Breast epithelium (tissue), 4 donors: Measurements from ENCODE around the gene HERC5. TPM values are rescaled to one million over a fixed set of nuclear protein-coding genes. Genes with fewer than 3 reads are reported as not detected.

Experiments
- DNase-seq, 2 donors: peaks; one replicate each; pipeline ENCODE4 v3.0.0-alpha.2; 2019; ENCODE audit warnings: low spot score in 2 of 2
- H3K27ac ChIP-seq, 2 donors: fragments of 200-600 bp; sonication (generic) in 1 of 2; one replicate each; pipeline ENCODE4 v1.5.1; 2016 to 2019; ENCODE audit warnings: mild to moderate bottlenecking in 1 of 2
- H3K27me3 ChIP-seq, 2 donors: fragments of 200-600 bp; sonication (generic) in 1 of 2; one replicate each; pipeline versions ENCODE4 v1.5.1 to v1.6.0; 2017 to 2019; ENCODE audit warnings: control low read depth in 1 of 2, mild to moderate bottlenecking in 1 of 2
- H3K36me3 ChIP-seq: fragments of 200-600 bp; one replicate; pipeline ENCODE4 v1.5.1; 2019
- H3K4me1 ChIP-seq, 2 donors: fragments of 200-600 bp; sonication (generic); one replicate each; pipeline ENCODE4 v1.5.1; 2016 to 2019; ENCODE audit warnings: control low read depth in 1 of 2
- H3K4me3 ChIP-seq, 3 donors: fragments of 200-600 bp; sonication (generic); 1 replicate in 2 of 3; 2 replicates in 1 of 3; pipeline ENCODE4 v1.5.1; 2016 to 2019; ENCODE audit warnings: mild to moderate bottlenecking in 3 of 3, moderate library complexity in 2 of 3
- H3K9me3 ChIP-seq, 2 donors: fragments of 200-600 bp; sonication (generic) in 1 of 2; one replicate each; pipeline ENCODE4 v1.5.1; 2016 to 2019; ENCODE audit warnings: control low read depth in 1 of 2
- POLR2A ChIP-seq: fragments of 450-650 bp; IDR thresholded peaks from one replicate; pipeline ENCODE4 v1.6.1; 2016; ENCODE audit warnings: antibody characterized with exemption, mild to moderate bottlenecking, moderate library complexity
- POLR2AphosphoS5 ChIP-seq, 3 donors: sonication (generic); formaldehyde crosslinking; IDR thresholded peaks; one replicate each; pipeline ENCODE4 v1.6.1; 2017; ENCODE audit warnings: antibody characterized with exemption in 3 of 3
- intact Hi-C: fragments of 100-400 bp; cut with DNase I; formaldehyde crosslinking; loops from one replicate; pipeline ENCODE4 v1.15.1; 2023; ENCODE audit warnings: low total_unique reads
- total RNA-seq, 3 donors: library from RNA; depleted of rRNA; stranded (reverse); fragments of >200 nt; gene quantifications; one replicate each; pipeline ENCODE4 v1.1.0, GENCODE V29; 2016
- TF ChIP-seq, protein P1 (sequence below), 3 donors: fragments of 450-650 bp; IDR thresholded peaks; one replicate each; pipeline ENCODE4 v1.5.1; 2016 to 2017; ENCODE audit warnings: antibody characterized with exemption in 3 of 3, mild to moderate bottlenecking in 3 of 3, moderate library complexity in 3 of 3

The HERC5 gene
- total RNA-seq, 3 donors from 2014 or later = 5.0 to 5.9 (median 5.9) TPM

DNA sequence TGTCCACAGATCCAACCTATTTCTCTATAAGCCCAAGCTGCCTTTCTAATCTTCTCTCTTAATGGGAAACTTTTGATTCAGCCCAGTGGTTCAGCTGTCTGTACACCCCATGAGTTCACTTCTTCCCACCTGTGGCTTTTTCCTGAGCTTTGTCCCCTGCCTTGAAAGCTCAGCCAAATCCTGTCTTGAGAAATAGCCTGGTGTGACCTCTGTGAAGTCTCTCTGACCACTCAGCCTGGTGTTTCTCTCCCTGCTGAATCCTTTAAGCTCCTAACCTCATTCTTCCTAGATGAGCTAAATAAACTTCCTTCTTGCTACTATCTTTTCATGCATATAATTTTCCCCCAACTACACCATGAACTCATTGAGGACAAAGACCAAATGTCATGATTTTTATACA is 15.2 kb upstream of the HERC5 start:
- Histone ChIP-seq H3K4me3 (no peak overlapping the region), H3K27ac (no peak overlapping the region)

DNA sequence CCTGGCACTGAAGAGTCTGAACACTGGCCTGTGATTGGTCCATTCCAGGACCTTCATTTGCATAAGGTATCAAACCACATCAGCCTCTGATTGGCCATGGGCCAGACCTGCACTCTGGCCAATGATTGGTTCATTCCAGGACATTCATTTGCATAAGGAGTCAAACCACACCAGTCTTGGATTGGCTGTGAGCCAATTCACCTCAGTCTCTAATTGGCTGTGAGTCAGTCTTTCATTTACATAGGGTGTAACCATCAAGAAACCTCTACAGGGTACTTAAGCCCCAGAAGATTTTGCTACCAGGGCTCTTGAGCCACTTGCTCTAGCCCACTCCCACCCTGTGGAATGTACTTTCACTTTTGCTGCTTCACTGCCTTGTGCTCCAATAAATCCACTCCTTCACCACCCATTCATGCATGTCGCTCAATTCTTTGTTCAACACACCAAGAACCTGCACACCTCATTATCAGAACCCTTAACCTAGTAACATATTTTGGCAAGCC is 14.2 kb upstream of the HERC5 start:
- no peaks in the 10 kb centered on the region for H3K36me3 ChIP-seq
- no peak overlapping the region for H3K4me3 ChIP-seq
- H3K27ac ChIP-seq = no peak overlapping the region
- intact Hi-C loops = no loop called here
- H3K9me3 ChIP-seq = no peaks in the 10 kb centered on the region
- H3K27me3 ChIP-seq = no peaks in the 10 kb centered on the region
- no peaks in the 10 kb centered on the region for H3K4me1 ChIP-seq
- TF ChIP-seq, protein P1, sequence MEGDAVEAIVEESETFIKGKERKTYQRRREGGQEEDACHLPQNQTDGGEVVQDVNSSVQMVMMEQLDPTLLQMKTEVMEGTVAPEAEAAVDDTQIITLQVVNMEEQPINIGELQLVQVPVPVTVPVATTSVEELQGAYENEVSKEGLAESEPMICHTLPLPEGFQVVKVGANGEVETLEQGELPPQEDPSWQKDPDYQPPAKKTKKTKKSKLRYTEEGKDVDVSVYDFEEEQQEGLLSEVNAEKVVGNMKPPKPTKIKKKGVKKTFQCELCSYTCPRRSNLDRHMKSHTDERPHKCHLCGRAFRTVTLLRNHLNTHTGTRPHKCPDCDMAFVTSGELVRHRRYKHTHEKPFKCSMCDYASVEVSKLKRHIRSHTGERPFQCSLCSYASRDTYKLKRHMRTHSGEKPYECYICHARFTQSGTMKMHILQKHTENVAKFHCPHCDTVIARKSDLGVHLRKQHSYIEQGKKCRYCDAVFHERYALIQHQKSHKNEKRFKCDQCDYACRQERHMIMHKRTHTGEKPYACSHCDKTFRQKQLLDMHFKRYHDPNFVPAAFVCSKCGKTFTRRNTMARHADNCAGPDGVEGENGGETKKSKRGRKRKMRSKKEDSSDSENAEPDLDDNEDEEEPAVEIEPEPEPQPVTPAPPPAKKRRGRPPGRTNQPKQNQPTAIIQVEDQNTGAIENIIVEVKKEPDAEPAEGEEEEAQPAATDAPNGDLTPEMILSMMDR (IDR thresholded peaks at IDR 0.05) = no peak
- TF ChIP-seq POLR2A (no peak), POLR2AphosphoS5 (IDR thresholded peaks at IDR 0.05) (no peak)
- DNase-seq = no peak

More for the DNA sequence above, 15.2 kb upstream of the HERC5 start:
- TF ChIP-seq POLR2AphosphoS5 (IDR thresholded peaks at IDR 0.05) = no peak
- TF ChIP-seq POLR2A = no peak
- TF ChIP-seq, protein P1 (IDR thresholded peaks at IDR 0.05) = no peak
- H3K27me3 ChIP-seq = no peaks in the 10 kb centered on the region
- no peaks in the 10 kb centered on the region for H3K36me3 ChIP-seq
- intact Hi-C loops = no loop called here
- no peaks in the 10 kb centered on the region for H3K9me3 ChIP-seq
- no peak for DNase-seq
- no peaks in the 10 kb centered on the region for H3K4me1 ChIP-seq

DNA sequence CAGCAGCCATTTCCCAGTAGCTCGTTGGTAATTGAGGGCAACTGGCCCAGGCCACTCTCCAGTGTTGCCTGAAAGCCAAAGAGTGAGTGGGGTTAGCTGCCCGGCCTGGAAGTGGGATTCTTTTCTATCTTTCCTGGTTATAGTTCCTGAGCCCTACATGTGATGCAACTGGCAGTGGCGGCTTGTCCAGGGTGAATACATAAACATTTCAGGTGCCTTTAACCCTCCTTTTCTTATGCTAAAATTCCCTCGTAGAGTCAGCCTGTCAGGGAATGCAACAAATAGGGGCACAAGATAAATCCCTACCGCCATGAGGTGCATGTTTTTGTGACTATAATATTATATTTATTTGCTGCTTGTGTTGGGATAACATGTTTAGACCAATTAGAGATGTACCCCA is 13.4 kb upstream of the HERC5 start:
- Histone ChIP-seq H3K36me3 (no peaks in the 10 kb centered on the region), H3K4me1 (no peaks in the 10 kb centered on the region), H3K9me3 (no peaks in the 10 kb centered on the region), H3K27me3 (no peaks in the 10 kb centered on the region), H3K4me3 (no peak overlapping the region), H3K27ac (no peak overlapping the region)
- no peak for TF ChIP-seq POLR2A
- intact Hi-C loops = no loop called here
- DNase-seq = no peak

DNA sequence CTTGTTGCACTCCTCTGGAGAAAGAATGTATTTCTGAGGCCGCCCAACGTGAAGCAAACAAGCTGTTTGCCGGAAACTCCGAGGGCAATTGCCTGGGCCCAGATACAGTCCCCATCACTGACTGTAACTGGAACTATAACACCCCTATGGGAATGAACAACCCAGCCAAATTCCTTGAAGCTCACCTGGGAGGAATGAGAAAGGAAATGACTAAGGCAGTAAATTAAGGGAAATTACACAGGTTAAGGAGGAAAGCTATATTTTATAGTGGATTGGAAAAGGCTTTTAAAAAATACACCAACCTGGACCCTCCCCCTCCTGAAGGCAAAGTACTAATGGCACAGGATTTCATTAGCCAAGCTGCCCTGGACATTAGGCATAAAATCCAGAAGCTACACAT is 11.7 kb upstream of the HERC5 start:
- Histone ChIP-seq H3K27me3 (no peaks in the 10 kb centered on the region), H3K4me3 (no peak overlapping the region), H3K4me1 (no peaks in the 10 kb centered on the region), H3K9me3 (no peaks in the 10 kb centered on the region), H3K36me3 (no peaks in the 10 kb centered on the region), H3K27ac (no peak overlapping the region)
- TF ChIP-seq POLR2AphosphoS5 (IDR thresholded peaks at IDR 0.05) = no peak
- TF ChIP-seq, protein P1 (IDR thresholded peaks at IDR 0.05) = no peak
- no peak for TF ChIP-seq POLR2A
- intact Hi-C loops = no loop called here
- DNase-seq = no peak

DNA sequence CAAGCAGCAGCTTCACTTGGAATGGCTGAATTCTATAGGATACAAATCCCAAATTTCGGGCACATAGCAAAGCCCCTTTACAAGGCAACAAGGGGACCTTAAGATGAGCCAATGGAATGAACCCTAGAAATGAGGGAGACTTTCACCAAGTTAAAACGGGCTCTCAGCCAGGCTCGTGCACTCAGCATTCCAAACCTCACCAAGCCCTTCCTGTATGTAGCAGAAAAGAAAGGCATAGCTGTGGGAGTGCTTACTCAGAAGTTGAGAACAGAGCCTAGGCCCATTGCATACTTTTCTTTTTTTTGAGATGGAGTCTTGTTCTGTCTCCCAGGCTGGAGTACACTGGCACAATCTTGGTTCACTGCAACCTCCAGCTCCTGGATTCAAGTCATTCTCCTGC is 10.8 kb upstream of the HERC5 start:
- no peaks in the 10 kb centered on the region for H3K4me1 ChIP-seq
- DNase-seq = no peak
- H3K27me3 ChIP-seq = no peaks in the 10 kb centered on the region
- no peak overlapping the region for H3K27ac ChIP-seq
- TF ChIP-seq POLR2AphosphoS5 (IDR thresholded peaks at IDR 0.05) (no peak), POLR2A (no peak)
- TF ChIP-seq, protein P1 (IDR thresholded peaks at IDR 0.05) = no peak
- no peak overlapping the region for H3K4me3 ChIP-seq
- intact Hi-C loops = no loop called here
- H3K9me3 ChIP-seq = no peaks in the 10 kb centered on the region
- no peaks in the 10 kb centered on the region for H3K36me3 ChIP-seq
